OCI-LY7 (cell line): ENCODE results near the gene LIX1. TPM values are rescaled to one million over a fixed set of nuclear protein-coding genes. Genes with fewer than 3 reads are reported as not detected.

Source experiments
- BruUV-seq: library from RNA; stranded (reverse); fragments of 400-500 nt; replicated peaks from 2 replicates; lab custom pipeline; 2021; lab: Mats Ljungman, UMichigan
- CTCF ChIA-PET: fragments of 300-600 bp; sonication (Branson Sonifier 250); formaldehyde crosslinking; loops from one replicate; lab custom pipeline; 2022; ENCODE audit warnings: antibody characterized with exemption; ENCODE audit not compliant: unreplicated experiment; lab: Charles Lee
- POLR2A ChIA-PET: fragments of 300-600 bp; sonication (Branson Sonifier 250); formaldehyde crosslinking; loops from one replicate; lab custom pipeline; 2022; ENCODE audit warnings: antibody characterized with exemption; lab: Charles Lee
- DNase-seq: peaks from one replicate; pipeline ENCODE4 v3.0.0-alpha.2; 2015; ENCODE audit warnings: low spot score
- H2AFZ ChIP-seq: fragments of 200-600 bp; sonication (generic), shearing (Covaris generic); 2 replicates; pipeline ENCODE4 v1.6.1; 2014; ENCODE audit warnings: mild to moderate bottlenecking, antibody characterized with exemption, low read length, moderate library complexity
- H3K27ac ChIP-seq: fragments of 200-600 bp; sonication (generic); 2 replicates; pipeline ENCODE4 v1.5.1; 2014; ENCODE audit warnings: mixed run types, low read depth, mild to moderate bottlenecking, moderate library complexity, low read length, inconsistent platforms; ENCODE audit not compliant: poor library complexity, severe bottlenecking
- H3K36me3 ChIP-seq: fragments of 200-600 bp; sonication (generic); 2 replicates; pipeline ENCODE4 v1.6.1; 2014; ENCODE audit warnings: mild to moderate bottlenecking, antibody characterized with exemption, low read length, moderate library complexity, mixed read lengths; ENCODE audit not compliant: insufficient read depth
- H3K4me1 ChIP-seq: fragments of 200-600 bp; sonication (generic); 2 replicates; pipeline ENCODE4 v1.5.1; 2014; ENCODE audit warnings: mild to moderate bottlenecking, low read length; ENCODE audit not compliant: insufficient read depth, poor library complexity, severe bottlenecking
- H3K4me2 ChIP-seq: fragments of 200-600 bp; sonication (generic); 2 replicates; pipeline ENCODE4 v1.6.1; 2014; ENCODE audit warnings: mild to moderate bottlenecking, low read length
- H3K4me3 ChIP-seq: fragments of 200-600 bp; sonication (generic); 2 replicates; pipeline ENCODE4 v1.5.1; 2014; ENCODE audit warnings: mild to moderate bottlenecking, low read depth, low read length; ENCODE audit not compliant: poor library complexity, severe bottlenecking
- H3K79me2 ChIP-seq: fragments of 200-600 bp; sonication (generic); 2 replicates; pipeline ENCODE4 v1.6.1; 2016; ENCODE audit warnings: low read depth, mild to moderate bottlenecking, low read length, moderate library complexity, mixed read lengths; ENCODE audit not compliant: insufficient read depth
- H3K9me2 ChIP-seq: fragments of 200-600 bp; sonication (generic); 2 replicates; pipeline ENCODE4 v1.6.1; 2016; ENCODE audit warnings: mild to moderate bottlenecking, low read length, mixed read lengths; ENCODE audit not compliant: insufficient read depth
- H3K9me3 ChIP-seq: fragments of 200-600 bp; sonication (generic); 2 replicates; pipeline ENCODE4 v1.6.1; 2014; ENCODE audit warnings: mild to moderate bottlenecking, mixed run types, low read length, mixed read lengths
- H4K20me1 ChIP-seq: fragments of 200-600 bp; sonication (generic); 2 replicates; pipeline ENCODE4 v1.6.1; 2014; ENCODE audit warnings: mild to moderate bottlenecking, antibody characterized with exemption, low read length, moderate library complexity, mixed read lengths; ENCODE audit not compliant: insufficient read depth
- EZH2phosphoT487 ChIP-seq: fragments of 200-600 bp; sonication (generic); IDR thresholded peaks from 2 replicates; pipeline ENCODE4 v1.6.1; 2018; ENCODE audit warnings: low read depth, borderline replicate concordance, mild to moderate bottlenecking, mixed run types, antibody characterized with exemption, low read length, moderate library complexity, mixed read lengths
- intact Hi-C: fragments of 100-400 bp; cut with micrococcal nuclease; formaldehyde crosslinking; loops from one replicate; pipeline ENCODE4 v1.10.0; 2022; ENCODE audit not compliant: unreplicated experiment
- total RNA-seq, 2 experiments: library from RNA; depleted of rRNA in 1 of 2; stranded (reverse); fragments of >200 nt in 1 of 2; shearing (Covaris generic) in 1 of 2; gene quantifications; 2 replicates each; pipeline ENCODE4 v1.2.3, GENCODE V29; 2014 to 2022
- TF ChIP-seq, protein P1 (sequence below): fragments of 200-600 bp; sonication (generic); conservative IDR thresholded peaks from 2 replicates; pipeline ENCODE4 v1.5.1; 2014; ENCODE audit warnings: mild to moderate bottlenecking, antibody characterized with exemption, low read length, moderate library complexity, mixed read lengths

The LIX1 gene
- total RNA-seq, 2 experiments from 2014 or later, result 0.44 TPM; not detected in 1

DNA sequence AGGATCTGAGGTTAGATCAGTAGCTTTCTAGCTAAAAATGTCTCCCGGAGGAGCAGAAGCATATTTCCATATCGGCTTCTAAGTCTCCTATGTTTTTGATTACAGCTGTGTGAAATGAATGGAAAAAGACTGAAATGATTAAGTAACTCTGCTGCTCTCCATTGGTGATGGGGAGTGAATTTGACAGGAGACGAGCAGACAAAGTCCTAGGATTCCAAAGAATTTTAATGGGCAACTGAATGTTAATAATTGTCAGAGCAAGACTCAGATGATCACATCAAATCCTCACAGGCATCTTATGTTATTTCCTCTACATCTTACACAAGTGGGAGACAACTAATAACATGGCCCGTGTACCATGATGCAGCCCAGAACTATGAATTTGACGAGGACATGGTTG lies 66.8 kb downstream of the LIX1 start:
- H3K79me2 ChIP-seq, result no peaks in the 10 kb centered on the region
- DNase-seq, result no peak
- no peaks in the 10 kb centered on the region for H3K9me3 ChIP-seq
- BruUV-seq, result no TSS peak
- H3K4me3 ChIP-seq, result no peak overlapping the region
- intact Hi-C loops, result no loop called here
- no peaks in the 10 kb centered on the region for H4K20me1 ChIP-seq
- no peak overlapping the region for H3K27ac ChIP-seq
- no peaks in the 10 kb centered on the region for H3K36me3 ChIP-seq
- H3K4me1 ChIP-seq, result no peaks in the 10 kb centered on the region
- H3K9me2 ChIP-seq, result no peaks in the 10 kb centered on the region
- no peak overlapping the region for H3K4me2 ChIP-seq
- ChIA-PET POLR2A (interaction anchor here (0.6 to 1.3 kb wide), 2 partner anchors 64 to 152 kb away, joined by 3 to 4 read pairs; no protein-coding TSS in a partner anchor), CTCF (no interaction called here)
- TF ChIP-seq, protein P1, sequence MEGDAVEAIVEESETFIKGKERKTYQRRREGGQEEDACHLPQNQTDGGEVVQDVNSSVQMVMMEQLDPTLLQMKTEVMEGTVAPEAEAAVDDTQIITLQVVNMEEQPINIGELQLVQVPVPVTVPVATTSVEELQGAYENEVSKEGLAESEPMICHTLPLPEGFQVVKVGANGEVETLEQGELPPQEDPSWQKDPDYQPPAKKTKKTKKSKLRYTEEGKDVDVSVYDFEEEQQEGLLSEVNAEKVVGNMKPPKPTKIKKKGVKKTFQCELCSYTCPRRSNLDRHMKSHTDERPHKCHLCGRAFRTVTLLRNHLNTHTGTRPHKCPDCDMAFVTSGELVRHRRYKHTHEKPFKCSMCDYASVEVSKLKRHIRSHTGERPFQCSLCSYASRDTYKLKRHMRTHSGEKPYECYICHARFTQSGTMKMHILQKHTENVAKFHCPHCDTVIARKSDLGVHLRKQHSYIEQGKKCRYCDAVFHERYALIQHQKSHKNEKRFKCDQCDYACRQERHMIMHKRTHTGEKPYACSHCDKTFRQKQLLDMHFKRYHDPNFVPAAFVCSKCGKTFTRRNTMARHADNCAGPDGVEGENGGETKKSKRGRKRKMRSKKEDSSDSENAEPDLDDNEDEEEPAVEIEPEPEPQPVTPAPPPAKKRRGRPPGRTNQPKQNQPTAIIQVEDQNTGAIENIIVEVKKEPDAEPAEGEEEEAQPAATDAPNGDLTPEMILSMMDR, result no peak
- no peak for TF ChIP-seq EZH2phosphoT487
- no peak overlapping the region for H2AFZ ChIP-seq

GRCh38 chr5:97074859-97075489 lies 67.4 kb downstream of the LIX1 start:
- Histone ChIP-seq H4K20me1 (no peaks in the 10 kb centered on the region), H3K4me1 (no peaks in the 10 kb centered on the region)

More at GRCh38 chr5:97074859-97075489, 67.4 kb downstream of the LIX1 start:
- no TSS peak for BruUV-seq
- no peaks in the 10 kb centered on the region for H3K36me3 ChIP-seq
- no peak overlapping the region for H3K27ac ChIP-seq
- DNase-seq, result no peak
- no peaks in the 10 kb centered on the region for H3K79me2 ChIP-seq
- TF ChIP-seq, protein P1, result no peak
- no peak for TF ChIP-seq EZH2phosphoT487
- POLR2A ChIA-PET, result interaction anchor here (0.6 to 1.3 kb wide), 2 partner anchors 65 to 1731 kb away, joined by 3 read pairs; no protein-coding TSS in a partner anchor
- no peaks in the 10 kb centered on the region for H3K9me2 ChIP-seq
- H3K9me3 ChIP-seq, result no peaks in the 10 kb centered on the region
- intact Hi-C loops, result no loop called here
- CTCF ChIA-PET, result no interaction called here
- H3K4me2 ChIP-seq, result no peak overlapping the region
- H2AFZ ChIP-seq, result no peak overlapping the region
- no peak overlapping the region for H3K4me3 ChIP-seq
